ENCODE data around the gene SEC31A.

The SEC31A gene

DNA sequence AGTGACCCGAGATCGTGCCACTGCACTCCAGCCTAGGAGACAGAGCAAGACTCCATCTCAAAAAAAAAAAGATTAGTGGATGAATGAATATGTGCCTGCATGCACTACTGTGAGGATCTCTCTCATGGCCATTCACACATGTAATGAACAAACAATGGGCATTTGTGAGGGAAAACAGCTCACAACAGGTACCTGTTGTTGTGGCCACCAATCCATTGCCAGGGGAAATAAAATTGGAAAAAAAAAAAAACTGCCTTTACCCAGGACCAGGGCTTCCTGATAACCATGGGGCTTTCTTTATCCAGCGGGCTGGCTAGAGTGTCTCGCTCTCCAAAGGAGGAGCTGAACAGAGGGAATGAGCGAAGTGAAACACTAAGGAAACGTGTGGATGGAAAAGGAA lies 99.8 kb downstream of the SEC31A start:
- no peak for DNase-seq

DNA sequence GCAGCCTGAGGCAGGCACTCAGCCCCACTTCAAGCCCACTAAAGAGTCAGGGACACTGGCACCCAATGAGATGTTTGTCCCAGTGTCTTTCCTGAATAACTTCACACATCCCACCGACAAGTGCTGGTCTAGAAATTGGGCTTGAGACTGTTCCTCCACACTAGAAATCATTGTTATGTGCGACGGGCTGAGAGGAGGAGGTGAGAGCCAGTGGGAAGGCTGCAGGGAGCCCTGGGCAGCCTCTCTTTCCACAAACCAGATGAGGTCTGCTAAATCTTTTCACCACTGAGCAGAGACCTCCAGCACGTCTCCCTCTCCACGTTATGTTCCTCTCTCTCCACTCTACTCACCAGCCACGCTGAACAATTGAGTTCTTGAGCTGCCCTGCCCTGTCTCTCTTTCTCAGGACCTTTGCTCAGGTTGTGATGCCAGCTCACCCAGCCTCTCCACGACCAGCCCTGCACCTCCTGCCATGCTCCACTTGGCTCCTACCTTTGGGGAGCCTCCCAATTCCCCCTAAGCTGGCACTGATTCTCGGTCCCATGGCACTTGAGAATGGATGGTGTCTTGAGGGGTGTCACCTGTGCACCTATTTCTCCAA lies 100.8 kb downstream of the SEC31A start:
- DNase-seq: no peak

DNA sequence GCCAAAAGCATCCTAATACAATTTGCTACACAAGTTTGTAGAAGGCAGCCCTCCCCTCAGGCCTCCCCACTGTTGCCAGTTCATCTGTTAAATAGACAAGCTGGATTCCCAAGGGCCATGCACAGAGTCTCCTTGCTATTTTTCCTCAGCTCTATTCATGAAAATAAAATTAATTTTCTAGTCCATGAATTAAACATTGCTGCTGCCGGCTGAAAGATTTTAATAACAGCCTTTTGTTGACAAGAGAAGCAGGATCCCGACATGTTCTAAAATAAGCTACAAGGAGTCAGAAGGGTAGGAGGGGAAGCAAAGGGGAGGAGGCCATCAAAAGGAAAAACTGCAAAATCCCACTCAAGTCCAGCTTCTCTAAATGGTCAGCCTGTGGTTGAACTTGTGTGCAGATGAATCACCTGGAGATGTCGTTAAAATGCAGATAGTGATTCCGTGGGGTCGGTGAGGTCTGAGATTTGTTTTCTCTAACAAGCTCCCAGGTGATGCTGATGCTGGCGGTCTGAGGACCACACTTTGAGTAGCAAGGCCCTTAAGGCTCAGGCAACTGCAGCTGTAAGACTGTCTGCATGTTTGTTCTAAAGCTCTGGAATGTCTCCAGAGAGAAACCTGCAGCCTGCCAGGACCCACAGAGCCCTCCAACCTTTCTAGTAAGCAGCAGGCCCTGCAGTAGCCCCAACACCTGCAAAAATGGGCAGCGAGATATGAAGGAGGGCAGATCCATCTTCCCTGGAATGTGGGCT lies 101.8 kb downstream of the SEC31A start:
- DNase-seq: no peak

DNA sequence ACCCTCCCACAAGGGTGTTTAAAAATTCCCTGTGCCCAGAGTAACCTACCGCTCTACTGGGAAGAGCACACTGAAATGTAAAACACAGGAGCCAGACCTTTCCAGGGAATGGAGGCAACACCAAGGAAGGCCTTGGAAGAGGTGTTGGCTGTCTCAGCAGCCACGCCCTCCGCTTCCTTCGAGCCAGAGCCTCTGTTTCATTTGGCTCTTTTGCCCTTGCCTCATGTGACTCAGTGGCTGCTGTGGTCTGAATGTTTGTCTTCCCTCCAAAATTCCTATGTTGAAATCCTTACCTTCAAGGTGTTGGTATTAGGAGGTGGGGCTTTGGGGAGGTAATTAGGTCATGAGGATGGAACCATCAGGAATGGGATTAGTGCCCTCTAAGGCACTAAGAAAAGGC lies 103.6 kb downstream of the SEC31A start:
- DNase-seq: no peak

DNA sequence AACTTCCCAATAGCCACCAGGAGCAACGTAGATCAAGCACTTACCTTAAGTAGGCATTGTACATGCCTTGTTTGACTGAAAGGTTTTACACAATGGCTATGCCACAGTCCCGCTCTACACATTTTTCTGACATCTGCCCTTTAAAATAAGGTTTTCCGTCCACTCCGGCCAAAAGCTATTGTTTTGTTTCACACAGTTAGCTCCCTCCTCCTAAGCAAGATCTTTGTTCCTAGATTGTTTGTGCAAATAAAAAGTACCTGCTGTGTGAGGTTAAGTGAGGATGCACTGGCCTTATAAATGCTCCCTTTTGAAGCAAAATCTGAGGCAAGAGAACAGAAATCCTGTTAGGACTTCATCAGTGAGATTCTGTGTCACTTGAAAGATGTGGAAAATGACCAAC lies 104.1 kb downstream of the SEC31A start:
- no peak for DNase-seq

DNA sequence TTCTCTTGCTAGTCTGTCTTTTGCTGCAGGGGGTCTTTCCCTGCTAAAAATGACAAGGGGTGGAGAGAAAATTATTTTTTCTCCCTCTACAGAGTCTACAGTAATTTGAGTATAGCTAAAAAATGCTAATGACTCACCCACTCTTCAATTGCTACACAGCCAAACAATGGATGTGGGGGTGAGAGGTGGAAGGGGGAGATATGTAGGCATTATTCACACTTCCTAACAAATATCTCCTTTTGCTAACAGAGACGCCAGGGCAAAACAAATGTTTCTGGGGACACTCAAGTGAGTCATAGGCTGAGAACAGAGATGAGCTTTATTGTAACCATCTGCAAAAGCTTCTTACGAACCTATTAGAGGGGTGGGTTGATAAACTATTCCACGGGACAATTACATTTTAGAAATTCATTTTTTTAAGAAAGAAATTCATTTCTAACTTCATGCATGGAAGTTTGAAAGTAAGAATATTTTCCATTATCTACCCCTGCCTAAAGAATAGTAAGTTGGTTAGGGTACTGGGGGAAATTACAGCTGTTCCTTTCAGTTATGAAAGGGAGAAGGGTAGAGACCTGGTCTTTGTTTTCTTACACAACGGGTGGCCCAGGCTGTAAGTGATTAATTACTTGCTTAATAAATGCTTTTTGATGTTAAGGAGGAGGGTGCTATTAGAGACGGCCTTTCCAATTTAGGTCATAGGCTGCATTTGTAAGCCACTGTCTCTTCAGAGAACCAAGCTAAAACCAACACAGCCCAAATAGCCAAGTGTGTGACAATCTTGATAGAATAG lies 105.1 kb downstream of the SEC31A start:
- no peak for DNase-seq

DNA sequence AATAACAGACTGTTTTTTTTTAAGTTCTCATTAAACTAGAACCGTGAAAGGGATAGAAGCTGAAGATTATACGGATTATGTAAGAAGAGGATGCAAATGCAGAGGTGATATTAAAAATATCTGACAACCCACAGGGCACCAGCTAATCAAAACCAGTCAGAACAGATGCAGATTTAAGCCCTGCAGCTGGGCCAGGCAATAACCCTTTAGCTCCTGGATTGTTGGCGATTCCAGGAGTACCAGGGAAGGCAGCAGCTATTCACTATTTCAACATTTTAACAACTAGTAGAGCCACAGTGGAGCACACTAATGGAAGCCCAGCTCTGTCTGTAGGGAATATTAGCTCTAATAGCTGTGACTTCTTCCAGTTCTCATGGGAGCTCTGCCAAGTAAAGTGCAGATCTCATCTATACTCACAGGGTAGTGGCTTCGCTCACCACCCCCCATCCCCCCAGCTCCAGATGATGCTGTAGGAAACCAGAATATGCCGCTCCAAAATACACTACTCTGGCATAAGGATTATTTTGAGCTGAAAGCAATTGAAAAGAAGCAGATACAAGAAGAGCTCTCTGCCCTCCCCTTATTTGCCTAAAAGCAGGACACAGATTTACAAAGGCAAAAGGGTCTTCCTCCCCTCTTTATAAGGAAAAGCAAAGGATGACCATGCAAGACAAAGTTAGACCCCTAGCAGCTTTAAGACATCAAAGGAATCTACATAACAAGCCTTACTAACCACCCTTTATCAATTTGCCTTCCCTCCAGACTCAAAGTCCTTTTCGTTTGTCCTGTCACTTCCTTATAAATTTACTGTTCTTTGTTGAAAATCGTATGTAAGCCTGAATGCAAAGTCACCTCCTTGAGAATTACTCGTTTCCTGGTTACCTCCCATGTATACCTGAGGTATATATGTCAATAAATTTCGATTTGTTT lies 106.0 kb downstream of the SEC31A start:
- DNase-seq: peak; percentile 40

DNA sequence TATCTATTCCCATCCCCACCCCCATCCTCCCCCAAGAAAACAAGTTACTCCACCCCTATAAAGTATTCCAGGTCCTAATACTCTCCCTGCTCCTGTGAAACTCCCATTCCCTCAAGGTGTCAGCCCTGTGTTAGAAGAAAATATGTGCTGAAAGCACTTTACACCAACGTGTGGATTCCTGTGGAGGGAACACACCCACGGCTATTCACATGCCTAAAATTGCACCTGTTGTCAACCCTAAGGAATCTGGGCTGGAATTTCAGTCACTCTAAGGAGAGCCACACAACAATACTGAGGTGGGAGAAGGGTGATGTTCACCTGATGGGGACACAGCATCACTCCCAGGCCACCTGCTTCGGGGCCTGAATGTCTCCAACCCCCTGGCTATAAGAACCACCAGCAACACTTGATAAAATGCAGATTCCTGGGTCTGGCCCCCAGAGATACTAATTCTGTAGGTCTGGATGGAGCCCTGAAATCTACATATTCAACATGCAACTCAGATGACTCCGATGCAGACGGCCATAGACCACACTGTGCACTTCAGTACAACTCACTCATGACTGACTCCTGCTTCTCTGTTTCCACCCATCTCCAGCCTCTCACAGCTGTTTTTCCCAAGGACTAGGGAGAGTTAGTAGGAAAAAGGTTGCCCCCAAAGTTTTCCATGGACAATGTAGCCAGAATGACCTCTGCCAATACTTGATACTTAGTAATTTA lies 108.2 kb downstream of the SEC31A start:
- DNase-seq: no peak

DNA sequence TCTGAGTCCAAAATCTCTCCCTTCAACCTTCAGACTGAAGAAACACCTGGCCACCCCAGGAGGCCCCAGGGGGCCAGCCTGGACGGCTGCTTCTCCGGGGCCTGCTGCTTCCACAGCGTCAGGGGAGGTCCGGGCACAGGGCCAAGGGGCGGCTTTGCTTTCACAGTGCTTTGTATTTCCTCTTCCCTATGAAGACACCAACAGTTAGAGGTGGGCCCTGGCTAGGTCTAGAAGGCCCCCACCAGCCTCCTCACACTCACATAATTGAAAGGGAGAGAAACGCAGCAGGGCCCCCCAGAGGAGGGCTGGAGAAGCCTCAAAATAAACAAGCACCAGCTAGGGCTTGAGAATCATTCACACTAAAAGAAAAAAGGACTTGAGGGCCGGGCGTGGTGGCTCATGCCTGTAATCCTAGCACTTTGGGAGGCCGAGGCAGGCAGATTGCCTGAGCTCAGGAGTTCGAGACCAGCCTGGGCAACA lies 110.2 kb downstream of the SEC31A start:
- peak; percentile 94 for DNase-seq

DNA sequence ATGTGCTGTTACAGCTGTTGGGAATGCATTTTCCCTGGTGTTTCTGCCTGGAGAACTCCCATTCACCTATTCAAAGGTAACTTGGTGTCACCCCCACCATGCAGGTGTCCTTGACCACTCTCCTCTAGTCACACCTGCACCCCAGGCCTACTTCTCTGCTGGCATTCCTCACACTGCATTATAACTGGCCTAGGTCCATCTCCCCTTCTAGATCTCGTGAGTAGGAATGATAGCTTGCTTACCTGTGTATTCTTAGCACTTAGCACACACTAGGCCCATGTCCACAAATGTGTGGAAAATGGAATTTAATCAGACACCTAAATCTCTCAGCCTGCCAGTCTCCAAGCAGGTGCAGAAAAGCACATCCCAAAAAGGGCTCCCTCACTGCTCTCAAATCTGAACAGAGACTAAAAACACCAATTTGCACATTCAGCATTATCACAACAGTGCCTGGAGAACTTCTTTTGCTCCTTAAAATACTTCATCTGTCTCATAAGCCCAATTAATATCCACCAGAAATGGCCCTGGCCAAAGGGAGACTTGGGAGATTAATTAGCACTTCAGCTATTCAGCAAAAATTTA lies 110.7 kb downstream of the SEC31A start:
- no peak for DNase-seq

DNA sequence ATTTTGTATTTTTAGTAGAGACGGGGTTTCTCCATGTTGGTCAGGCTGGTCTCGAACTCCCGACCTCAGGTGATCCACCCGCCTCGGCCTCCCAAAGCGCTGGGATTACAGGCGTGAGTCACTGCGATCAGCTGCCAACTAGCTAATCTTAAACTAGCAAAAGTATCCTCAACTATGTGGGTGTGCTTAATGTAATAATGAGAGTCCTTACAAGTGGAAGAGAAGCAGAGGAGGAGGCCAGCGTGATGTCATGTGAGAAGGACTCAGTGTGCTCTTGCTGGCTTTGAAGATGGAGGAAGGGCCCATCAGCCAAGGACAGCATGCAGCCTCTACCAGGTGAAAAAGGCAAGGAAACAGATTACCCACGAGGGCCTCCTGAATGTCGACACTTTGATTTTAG lies 111.9 kb downstream of the SEC31A start:
- DNase-seq: no peak

DNA sequence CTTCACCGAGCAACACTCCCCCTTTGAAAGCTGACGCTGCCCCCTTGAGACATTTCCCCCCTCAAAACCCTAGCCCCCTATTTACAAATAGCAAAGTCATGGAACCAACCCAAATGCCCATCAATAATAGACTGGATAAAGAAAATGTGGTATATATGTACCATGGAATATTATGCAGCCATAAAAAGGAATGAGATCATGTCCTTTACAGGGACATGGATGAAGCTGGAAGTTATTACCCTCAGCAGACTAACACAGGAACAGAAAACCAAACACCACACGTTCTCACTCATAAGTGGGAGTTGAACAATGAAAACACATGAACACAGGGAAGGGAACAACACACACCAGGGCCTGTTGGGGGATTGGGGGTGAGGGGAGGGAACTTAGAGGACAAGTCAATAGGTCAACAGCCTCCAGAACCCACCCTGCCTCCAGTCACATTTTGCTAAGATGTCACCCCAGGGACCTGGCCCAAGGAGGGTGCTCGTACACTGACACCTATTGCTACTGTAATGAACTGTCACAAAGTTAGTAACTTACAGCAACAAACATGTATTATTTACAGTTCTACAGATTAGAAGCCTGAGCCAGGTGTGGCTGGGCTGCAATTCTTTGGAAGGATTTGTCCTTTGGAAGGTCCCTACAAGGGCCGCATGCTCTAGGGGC lies 113.0 kb downstream of the SEC31A start:
- DNase-seq: no peak

DNA sequence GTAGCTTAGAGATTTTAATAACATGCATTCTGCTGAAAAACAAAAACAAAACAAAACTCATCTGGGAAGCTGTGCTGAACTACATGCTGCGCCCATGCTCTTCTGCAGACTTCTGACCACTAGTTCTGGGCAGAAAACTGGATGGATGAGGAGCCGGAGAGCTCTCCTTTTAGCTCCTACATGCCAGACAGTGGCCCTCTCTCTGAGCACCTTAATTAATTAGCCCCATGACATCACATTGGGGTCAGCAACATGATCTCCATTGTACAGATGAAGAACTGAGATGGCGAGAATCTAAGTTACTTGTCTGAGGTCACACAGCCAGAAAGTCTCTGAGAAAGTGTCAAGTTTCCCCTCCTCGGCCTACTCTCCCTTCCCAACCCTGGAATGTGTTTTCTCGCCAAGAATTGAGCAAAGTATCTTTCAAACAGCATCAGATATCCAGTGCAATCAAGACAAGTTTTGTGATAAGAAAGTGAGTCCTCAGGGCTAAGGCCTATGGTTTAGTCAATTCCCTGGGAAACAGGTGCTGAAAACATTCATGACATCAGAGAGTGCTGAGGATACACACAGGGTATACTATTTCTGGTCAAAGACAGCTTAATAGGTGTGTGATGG lies 113.9 kb downstream of the SEC31A start:
- DNase-seq: no peak

DNA sequence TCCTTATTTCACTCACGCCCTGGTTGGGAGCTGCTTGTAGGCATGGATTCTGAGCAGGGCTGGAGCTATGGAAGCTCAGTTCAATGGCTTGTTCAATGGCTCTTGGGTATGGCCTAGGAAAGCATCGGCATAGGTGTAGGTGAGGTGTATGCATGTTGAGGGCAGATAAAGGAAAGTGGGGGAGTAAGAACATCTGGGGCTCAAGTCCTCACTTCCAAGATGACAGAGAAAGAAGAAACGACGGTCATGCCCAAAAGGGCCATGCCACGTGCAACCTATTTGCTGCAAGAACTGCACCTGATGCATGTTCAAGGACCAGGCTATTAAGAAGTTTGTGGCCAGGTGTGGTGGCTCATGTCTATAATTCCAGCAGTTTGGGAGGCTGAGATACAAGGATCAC lies 115.7 kb downstream of the SEC31A start:
- no peak for DNase-seq

DNA sequence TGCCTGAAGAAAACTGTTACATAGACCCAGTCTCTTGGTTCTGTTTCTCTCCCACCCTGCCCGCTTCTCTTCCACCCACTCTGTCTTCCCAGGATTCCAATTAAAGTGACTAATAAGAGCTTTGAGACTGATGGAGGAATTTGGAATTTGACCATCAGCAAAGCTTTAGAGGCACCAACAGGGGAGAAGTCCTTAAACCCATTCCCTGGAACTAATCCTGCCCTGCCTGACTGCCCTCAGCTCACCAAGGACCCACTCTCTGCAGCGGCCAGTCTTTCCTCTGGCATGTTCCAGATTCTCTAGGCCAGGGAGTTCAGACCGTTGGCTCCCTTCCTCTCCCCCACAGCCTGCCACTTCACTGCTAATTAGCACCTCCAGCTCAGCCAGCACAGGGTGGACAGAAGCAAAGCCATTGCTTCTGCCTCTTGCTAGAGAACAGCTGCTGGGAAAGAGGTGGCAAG lies 116.2 kb downstream of the SEC31A start:
- DNase-seq: no peak

DNA sequence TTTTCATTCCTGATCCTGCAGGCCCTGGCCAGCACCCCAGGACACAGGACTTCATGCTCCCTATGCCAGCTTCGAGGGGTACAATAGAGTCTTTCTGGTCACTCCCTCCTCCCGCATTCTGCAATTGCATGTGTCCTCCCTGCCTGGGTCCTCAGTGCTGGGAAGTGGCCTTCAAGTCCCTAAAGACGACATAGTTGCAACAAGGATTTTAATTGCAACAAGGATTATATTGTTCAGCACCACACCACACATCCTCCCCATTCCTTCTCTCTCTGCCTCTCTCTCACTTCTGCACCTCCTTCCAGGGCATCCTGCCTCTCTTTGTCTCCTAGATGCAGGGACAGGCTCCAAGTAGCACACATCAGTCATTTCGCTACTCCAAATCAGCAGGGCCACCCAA lies 117.9 kb downstream of the SEC31A start:
- no peak for DNase-seq

DNA sequence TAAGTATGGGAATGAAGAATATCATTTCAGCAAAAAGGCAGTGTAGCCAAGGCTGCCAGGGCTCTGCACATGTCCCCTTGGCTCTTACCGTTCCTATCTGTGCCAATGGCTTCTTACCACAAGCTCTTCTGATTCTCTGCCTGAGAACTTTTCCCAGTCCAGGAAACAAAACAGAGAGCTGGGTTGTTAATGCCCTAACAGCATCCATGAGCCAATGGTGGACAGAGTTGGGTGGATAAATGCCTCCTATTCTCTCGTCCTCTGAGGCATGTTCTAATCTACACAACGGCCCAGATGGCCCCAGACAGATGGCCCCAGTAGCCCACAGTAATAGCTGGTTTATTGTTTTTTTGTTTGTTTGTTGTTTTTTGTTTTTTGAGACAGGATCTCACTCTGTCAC lies 120.3 kb downstream of the SEC31A start:
- peak; percentile 32 for DNase-seq
